ENCODE results near the gene SYNE1.
A peak's percentile ranks its signal among the peaks of the same experiment; 100 is the strongest.

Gene SYNE1

DNA sequence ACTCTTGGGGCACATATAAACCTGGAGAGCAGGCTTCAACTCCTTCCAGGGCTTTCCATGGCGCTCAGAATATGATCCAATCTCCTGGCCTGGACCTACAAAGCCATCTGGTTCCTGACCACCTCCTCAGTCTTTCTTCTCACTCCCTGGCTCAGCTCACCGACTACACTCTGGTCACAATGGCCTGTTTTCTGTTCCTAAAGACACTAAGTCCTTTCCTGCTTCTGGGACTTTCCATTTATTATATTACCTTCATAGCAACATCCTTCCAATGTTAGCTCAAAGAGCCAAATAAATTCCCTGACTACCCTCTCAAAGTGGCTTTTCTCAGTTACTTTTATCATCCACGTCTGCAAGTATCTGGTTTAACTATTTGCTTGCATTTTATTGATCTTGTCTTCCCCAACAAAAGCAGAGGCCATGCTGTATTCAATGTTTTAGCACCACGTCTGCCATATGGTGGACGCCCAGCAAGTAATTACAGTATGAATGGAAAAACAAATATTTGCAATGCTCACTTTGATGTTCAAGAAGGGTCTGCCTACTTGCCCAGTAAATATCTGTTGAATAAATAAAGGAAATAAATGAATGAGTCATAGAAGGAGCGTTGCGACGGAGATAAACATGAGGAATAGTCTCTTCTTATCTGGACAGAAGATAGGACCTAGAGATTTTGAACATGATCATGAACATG lies 501.3 kb downstream of the SYNE1 start:
- TF ChIP-seq, protein P1, sequence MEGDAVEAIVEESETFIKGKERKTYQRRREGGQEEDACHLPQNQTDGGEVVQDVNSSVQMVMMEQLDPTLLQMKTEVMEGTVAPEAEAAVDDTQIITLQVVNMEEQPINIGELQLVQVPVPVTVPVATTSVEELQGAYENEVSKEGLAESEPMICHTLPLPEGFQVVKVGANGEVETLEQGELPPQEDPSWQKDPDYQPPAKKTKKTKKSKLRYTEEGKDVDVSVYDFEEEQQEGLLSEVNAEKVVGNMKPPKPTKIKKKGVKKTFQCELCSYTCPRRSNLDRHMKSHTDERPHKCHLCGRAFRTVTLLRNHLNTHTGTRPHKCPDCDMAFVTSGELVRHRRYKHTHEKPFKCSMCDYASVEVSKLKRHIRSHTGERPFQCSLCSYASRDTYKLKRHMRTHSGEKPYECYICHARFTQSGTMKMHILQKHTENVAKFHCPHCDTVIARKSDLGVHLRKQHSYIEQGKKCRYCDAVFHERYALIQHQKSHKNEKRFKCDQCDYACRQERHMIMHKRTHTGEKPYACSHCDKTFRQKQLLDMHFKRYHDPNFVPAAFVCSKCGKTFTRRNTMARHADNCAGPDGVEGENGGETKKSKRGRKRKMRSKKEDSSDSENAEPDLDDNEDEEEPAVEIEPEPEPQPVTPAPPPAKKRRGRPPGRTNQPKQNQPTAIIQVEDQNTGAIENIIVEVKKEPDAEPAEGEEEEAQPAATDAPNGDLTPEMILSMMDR (IDR thresholded peaks at IDR 0.05; ENCODE audit: borderline replicate concordance, insufficient read depth, low read depth, low read length): no peak
- H3K4me3 ChIP-seq (ENCODE audit: low read depth, low read length): no peak overlapping the region

DNA sequence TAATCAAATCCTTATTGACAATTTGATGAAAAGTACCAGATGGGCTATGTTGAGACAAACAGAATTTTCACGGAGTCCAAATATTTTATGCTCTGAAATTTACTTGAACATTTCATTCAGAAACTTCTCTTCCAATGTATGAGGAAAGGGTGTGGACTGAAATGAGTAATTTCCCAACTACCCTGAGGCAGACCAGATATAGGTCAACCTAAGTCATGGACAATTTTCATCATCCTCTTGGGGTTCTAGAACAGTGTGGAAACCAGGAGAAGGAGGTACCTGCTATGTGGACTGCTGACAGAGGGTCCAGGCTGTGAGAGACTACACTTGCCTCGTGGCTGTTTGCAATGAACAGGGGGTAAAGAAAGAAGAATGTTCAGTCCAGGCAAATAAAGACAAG lies 506.7 kb downstream of the SYNE1 start:
- TF ChIP-seq, protein P1 (IDR thresholded peaks at IDR 0.05; ENCODE audit: borderline replicate concordance, insufficient read depth, low read depth, low read length): no peak
- no peak overlapping the region for H3K4me3 ChIP-seq (ENCODE audit: low read depth, low read length)

DNA sequence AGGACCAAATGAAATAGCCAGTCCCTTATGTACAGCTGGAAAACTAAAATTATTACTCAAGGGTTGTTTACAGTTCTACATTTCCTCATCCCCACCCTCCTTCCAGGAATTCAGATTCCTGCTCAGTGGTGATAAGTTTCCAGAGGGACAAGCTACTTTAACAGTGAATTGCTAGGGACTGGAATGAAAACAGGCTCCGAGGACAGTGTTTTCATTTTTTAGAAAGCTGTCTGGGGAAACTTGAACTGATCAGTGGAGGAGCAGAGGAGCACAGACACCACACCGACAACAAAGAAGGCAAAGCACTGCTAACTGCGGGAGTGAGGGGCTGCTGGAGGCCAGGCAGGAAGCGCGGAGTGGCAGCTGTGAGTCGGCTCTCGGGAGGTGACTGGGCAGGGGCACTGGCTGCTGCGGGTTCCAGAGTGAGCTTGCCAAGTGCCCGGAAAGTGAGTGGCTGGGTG lies 507.4 kb downstream of the SYNE1 start:
- H3K4me3 ChIP-seq (ENCODE audit: low read depth, low read length): no peak overlapping the region
- TF ChIP-seq, protein P1 (IDR thresholded peaks at IDR 0.05; ENCODE audit: borderline replicate concordance, insufficient read depth, low read depth, low read length): no peak

DNA sequence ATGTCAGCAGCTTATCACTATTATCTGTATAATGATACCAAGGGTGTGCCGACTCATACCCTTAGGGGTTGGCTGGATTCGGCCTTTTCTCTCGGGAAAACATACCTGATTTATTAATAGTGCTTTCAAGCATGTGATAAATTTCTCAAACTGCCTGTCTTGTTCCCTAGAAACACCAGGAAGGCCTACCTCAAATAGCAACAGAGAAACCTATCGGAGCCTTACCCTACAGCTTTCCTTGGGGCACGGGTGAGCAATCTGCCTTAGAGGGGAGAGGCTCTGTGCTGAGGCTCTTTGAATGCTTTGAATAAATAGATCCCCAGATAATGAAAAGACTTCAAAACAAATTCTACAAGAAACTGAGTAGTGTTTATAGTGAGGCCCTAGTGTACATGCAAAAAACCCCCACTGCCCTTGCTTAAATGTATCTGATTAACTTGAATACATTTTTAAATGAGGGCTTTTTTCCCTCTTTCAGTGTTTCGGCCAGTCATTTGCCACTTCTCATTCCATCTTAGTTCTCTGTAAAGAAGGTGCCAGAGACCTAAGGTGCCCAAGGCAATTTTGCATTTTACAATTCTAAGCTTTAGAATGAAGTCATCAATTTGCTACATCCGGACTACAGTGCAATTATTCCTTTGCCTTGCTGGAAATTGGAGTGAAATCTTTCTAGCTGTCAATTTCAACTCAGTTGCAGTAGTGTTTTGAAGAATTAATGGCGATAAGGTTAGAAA lies 509.6 kb downstream of the SYNE1 start:
- no peak overlapping the region for H3K4me3 ChIP-seq (ENCODE audit: low read depth, low read length)
- TF ChIP-seq, protein P1 (IDR thresholded peaks at IDR 0.05; ENCODE audit: borderline replicate concordance, insufficient read depth, low read depth, low read length): no peak

DNA sequence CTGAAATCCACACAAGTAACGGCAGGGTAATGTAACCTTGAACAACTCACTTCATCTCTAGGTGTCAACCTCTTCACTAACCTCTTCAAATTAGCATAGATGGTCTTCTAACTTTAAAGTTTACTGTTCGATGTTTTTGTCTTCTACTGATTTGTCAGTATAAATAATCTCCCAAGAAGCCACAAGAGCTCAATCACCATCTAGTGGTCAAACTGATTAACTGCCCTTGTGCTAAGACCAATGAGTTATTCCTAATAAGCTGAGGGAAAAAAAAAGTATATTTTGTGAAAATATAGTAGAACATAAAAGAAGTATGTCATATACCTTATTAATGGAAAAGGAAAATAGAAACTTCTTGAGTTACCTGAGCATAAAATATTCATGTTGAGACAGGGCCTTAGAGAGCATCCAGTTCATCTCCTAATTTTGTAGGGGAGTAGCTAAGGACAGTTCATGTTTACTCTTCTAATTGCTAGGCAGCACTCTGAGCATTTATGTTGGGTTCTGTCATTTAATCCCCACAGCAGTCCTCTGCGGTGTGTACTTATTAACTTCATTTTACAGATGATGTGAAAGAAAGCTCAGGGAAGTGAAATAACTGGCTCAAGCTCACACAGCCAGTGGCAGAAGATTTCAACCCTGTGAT lies 512.6 kb downstream of the SYNE1 start:
- TF ChIP-seq, protein P1 (IDR thresholded peaks at IDR 0.05; ENCODE audit: borderline replicate concordance, insufficient read depth, low read depth, low read length): peak; percentile 22; the same call in 1 of the 2 replicates
- H3K4me3 ChIP-seq (ENCODE audit: low read depth, low read length): no peak overlapping the region

DNA sequence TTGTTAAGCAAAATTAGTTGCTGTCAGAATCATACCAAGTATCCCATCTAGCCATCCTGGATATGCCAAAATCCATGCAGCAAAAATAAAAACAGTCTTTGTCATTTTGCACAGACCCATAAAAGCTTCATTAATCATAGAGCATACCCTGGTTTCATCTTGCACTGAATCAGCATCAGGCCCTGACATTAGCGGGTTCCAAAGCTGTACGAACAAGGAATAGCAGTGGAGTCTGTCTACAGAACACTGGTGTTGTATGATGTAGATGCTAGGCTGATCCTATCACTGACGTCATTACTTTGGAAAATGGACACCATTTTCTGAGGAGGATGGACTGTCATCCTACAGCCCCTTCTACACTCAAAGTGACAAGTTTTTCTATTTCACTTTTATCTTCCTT lies 514.1 kb downstream of the SYNE1 start:
- TF ChIP-seq, protein P1 (IDR thresholded peaks at IDR 0.05; ENCODE audit: borderline replicate concordance, insufficient read depth, low read depth, low read length): no peak
- no peak overlapping the region for H3K4me3 ChIP-seq (ENCODE audit: low read depth, low read length)
